SU-DHL-6 (cell line): ENCODE results near the gene UBQLN3.

Experiments
- H2AFZ ChIP-seq: fragments of 200-600 bp; sonication (generic); 2 replicates; pipeline ENCODE4 v1.6.1; 2014; ENCODE audit warnings: low read depth, mild to moderate bottlenecking, moderate library complexity, mixed read lengths, antibody characterized with exemption, low read length; ENCODE audit not compliant: severe bottlenecking
- H3F3A ChIP-seq: fragments of 200-600 bp; shearing (Covaris generic); 2 replicates; pipeline ENCODE4 v1.6.0; 2016; ENCODE audit warnings: antibody characterized with exemption, mild to moderate bottlenecking; ENCODE audit not compliant: insufficient read depth
- H3K27ac ChIP-seq: fragments of 200-600 bp; sonication (generic); 2 replicates; pipeline ENCODE4 v1.5.1; 2016; ENCODE audit warnings: low read depth, mild to moderate bottlenecking, low read length, moderate library complexity, mixed read lengths
- H3K27me3 ChIP-seq: fragments of 200-600 bp; sonication (generic), shearing (Covaris generic); 2 replicates; pipeline ENCODE4 v1.6.0; 2014; ENCODE audit warnings: mild to moderate bottlenecking, low read length
- H3K36me3 ChIP-seq: fragments of 200-600 bp; sonication (generic); 2 replicates; pipeline ENCODE4 v1.6.1; 2014; ENCODE audit warnings: mild to moderate bottlenecking, low read length, mixed read lengths
- H3K4me2 ChIP-seq: fragments of 300-600, 200-600 bp; shearing (Covaris generic), sonication (generic); 2 replicates; pipeline ENCODE4 v1.6.0; 2014; ENCODE audit warnings: low read length, low read depth, mild to moderate bottlenecking; ENCODE audit not compliant: poor library complexity, severe bottlenecking
- H3K4me3 ChIP-seq: fragments of 200-600 bp; sonication (generic); 2 replicates; pipeline ENCODE4 v1.5.1; 2014; ENCODE audit warnings: antibody characterized with exemption, low read length, mild to moderate bottlenecking, mixed read lengths; ENCODE audit not compliant: insufficient read depth, poor library complexity, severe bottlenecking
- H3K79me2 ChIP-seq: fragments of 200-600 bp; sonication (generic); 2 replicates; pipeline ENCODE4 v1.6.1; 2014; ENCODE audit warnings: mild to moderate bottlenecking, low read length, moderate library complexity; ENCODE audit not compliant: insufficient read depth
- H3K9ac ChIP-seq: fragments of 200-600 bp; sonication (generic); 2 replicates; pipeline ENCODE4 v1.7.0; 2014; ENCODE audit warnings: mild to moderate bottlenecking, low read length
- H3K9me2 ChIP-seq: fragments of 200-600 bp; sonication (generic); replicated peaks from 2 replicates; pipeline ENCODE4 v1.6.1; 2014; ENCODE audit warnings: low read length; ENCODE audit not compliant: insufficient read depth
- H3K9me3 ChIP-seq: fragments of 200-600 bp; sonication (generic); 2 replicates; pipeline ENCODE4 v1.6.1; 2014; ENCODE audit warnings: low read length, mixed read lengths; ENCODE audit not compliant: insufficient read depth
- H4K20me1 ChIP-seq: fragments of 200-600 bp; sonication (generic); 2 replicates; pipeline ENCODE4 v1.6.1; 2014; ENCODE audit warnings: low read depth, mild to moderate bottlenecking, antibody characterized with exemption, low read length, moderate library complexity, mixed read lengths
- CTCF ChIP-seq: fragments of 200-600 bp; sonication (generic); IDR thresholded peaks from one replicate; pipeline ENCODE4 v1.5.1; 2017; ENCODE audit warnings: antibody characterized with exemption, mild to moderate bottlenecking, low read length, moderate library complexity; ENCODE audit not compliant: insufficient read depth, poor library complexity, severe bottlenecking
- EZH2phosphoT487 ChIP-seq: fragments of 200-600 bp; sonication (generic), shearing (Covaris generic); conservative IDR thresholded peaks from 2 replicates; pipeline ENCODE4 v1.6.1; 2018; ENCODE audit warnings: mild to moderate bottlenecking, antibody characterized with exemption, low read length, moderate library complexity, mixed read lengths

UBQLN3 gene

GRCh38 chr11:5467527-5467926, 42.2 kb downstream of the UBQLN3 start:
- Histone ChIP-seq H3F3A (no peaks in the 10 kb centered on the region), H3K27ac (no peak overlapping the region), H3K9me2 (no peaks in the 10 kb centered on the region), H3K36me3 (no peaks in the 10 kb centered on the region), H3K79me2 (no peaks in the 10 kb centered on the region), H3K27me3 (no peaks in the 10 kb centered on the region), H3K9me3 (no peaks in the 10 kb centered on the region), H3K4me3 (no peak overlapping the region), H2AFZ (no peak overlapping the region), H3K4me2 (no peak overlapping the region), H4K20me1 (no peaks in the 10 kb centered on the region), H3K9ac (no peak overlapping the region)
- no peak for TF ChIP-seq CTCF

- no peaks in the 10 kb centered on the region for H3F3A ChIP-seq
- H3K27ac ChIP-seq: no peak overlapping the region
- no peak overlapping the region for H2AFZ ChIP-seq
- H3K9me3 ChIP-seq: no peaks in the 10 kb centered on the region
- no peak overlapping the region for H3K4me3 ChIP-seq
- no peaks in the 10 kb centered on the region for H3K79me2 ChIP-seq
- no peaks in the 10 kb centered on the region for H3K27me3 ChIP-seq
- no peak overlapping the region for H3K9ac ChIP-seq
- H3K4me2 ChIP-seq: no peak overlapping the region
- no peaks in the 10 kb centered on the region for H3K9me2 ChIP-seq
- no peaks in the 10 kb centered on the region for H3K36me3 ChIP-seq
- TF ChIP-seq CTCF (no peak), EZH2phosphoT487 (no peak)
- no peaks in the 10 kb centered on the region for H4K20me1 ChIP-seq
These were observed 48.7 kb downstream of the UBQLN3 start for GRCh38 chr11:5460983-5461621.
